NCI-H526 treated with DMSO at 0.1 percent for 48 hours (cell line): ENCODE results near the gene SHANK3.

Source experiments
- DNase-seq: peaks from one replicate; lab custom pipeline; 2025; lab: John Stamatoyannopoulos, UW

Gene SHANK3

GRCh38 chr22:50712341-50713007 is 39.9 kb downstream of the SHANK3 start:
- no peak for DNase-seq

- no peak for DNase-seq
Measured at GRCh38 chr22:50713008-50713385, 40.4 kb downstream of the SHANK3 start.

GRCh38 chr22:50713571-50714056 is 41.0 kb downstream of the SHANK3 start:
- DNase-seq = no peak

- no peak for DNase-seq
Measured at GRCh38 chr22:50714150-50714549, 41.5 kb downstream of the SHANK3 start.

GRCh38 chr22:50714631-50715179 is 42.1 kb downstream of the SHANK3 start:
- DNase-seq = no peak

GRCh38 chr22:50715250-50715649 is 42.6 kb downstream of the SHANK3 start:
- no peak for DNase-seq

GRCh38 chr22:50715776-50716175 is 43.2 kb downstream of the SHANK3 start:
- no peak for DNase-seq

GRCh38 chr22:50716290-50717024 is 43.8 kb downstream of the SHANK3 start:
- DNase-seq = no peak

- no peak for DNase-seq
Measured at GRCh38 chr22:50717709-50718351, 45.2 kb downstream of the SHANK3 start.

GRCh38 chr22:50718352-50718709 is 45.7 kb downstream of the SHANK3 start:
- DNase-seq = no peak

GRCh38 chr22:50719814-50720300 is 47.2 kb downstream of the SHANK3 start:
- DNase-seq = no peak

GRCh38 chr22:50720301-50721256 is 48.0 kb downstream of the SHANK3 start:
- DNase-seq = no peak

GRCh38 chr22:50721257-50721844 is 48.7 kb downstream of the SHANK3 start:
- DNase-seq = no peak

GRCh38 chr22:50722048-50722701 is 49.6 kb downstream of the SHANK3 start:
- DNase-seq = no peak
